HG02798 (cell line): Measurements from ENCODE around the gene COLEC12.
"Not testable (repeated sequence)": the region's sequence is repeated elsewhere in the genome, so short reads cannot be mapped to it uniquely, and the experiment has no call there.

Experiments
- ATAC-seq: cut with Tn5 transposase; IDR thresholded peaks from one replicate; pipeline ENCODE4 v1.9.1; 2021; ENCODE audit warnings: mild to moderate bottlenecking; ENCODE audit not compliant: unreplicated experiment, poor library complexity

The COLEC12 gene

DNA sequence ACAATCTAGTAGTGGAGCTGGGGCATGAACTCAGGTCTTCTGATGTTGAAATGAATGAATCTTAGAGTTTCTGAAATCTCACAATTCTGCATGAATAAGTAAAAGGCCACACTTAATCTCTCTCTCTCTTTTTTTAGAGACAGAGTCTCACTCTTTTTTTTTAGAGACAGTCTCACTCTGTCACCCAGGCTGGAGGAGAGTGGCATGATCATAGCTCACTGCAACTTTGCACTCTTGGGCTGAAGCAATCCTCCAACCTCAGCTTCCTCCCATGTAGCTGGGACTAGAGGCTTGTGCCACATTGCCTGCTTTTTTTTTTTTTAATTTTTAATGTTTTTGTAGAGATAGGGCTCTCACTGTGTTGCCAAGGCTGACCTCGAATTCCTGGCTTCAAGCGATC is 163.8 kb downstream of the COLEC12 start:
- ATAC-seq = no peak

DNA sequence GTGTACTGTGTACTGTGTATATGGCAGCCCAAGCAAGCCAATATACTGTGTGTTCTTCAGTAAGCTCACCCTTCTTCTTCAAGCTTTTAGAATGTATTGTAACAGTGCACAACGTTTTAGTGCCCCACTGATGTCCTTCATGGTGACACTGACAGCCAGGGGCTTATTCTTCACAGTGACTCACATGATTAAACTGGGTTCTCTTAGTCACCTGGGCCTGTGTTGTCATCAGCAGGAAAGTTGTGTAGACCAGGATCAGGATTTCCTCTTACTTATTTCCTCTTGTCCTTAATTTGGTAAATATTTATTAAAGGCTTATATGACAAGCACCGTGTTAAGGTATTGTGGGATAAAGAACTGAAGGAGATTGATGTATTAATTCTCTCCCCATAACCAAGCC is 164.8 kb downstream of the COLEC12 start:
- no peak for ATAC-seq

DNA sequence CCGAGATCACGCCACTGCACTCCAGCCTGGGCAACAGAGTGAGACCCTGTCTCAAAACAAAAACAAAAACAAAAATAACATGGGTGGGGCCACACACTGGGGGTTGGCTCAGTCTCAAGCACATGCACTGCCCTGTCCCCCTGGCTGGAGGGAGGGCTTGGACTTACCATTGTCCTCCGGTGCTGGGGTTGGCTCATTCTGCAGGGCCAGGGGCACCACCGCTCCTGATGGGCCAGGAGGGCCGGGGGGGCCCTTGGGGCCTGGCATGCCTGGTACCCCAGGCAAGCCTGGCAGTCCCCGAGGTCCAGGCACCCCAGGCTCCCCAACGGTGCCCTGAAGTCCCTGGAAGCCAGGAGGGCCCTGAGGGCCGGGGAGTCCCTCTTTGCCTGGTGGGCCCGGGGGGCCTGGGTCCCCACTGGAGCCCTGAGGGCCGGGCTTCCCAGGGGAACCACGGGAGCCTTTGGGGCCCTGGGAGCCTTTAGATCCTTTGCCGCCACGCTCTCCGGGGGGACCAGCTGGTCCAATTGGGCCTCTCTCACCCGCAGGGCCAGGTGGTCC is 165.8 kb downstream of the COLEC12 start:
- no peak for ATAC-seq

DNA sequence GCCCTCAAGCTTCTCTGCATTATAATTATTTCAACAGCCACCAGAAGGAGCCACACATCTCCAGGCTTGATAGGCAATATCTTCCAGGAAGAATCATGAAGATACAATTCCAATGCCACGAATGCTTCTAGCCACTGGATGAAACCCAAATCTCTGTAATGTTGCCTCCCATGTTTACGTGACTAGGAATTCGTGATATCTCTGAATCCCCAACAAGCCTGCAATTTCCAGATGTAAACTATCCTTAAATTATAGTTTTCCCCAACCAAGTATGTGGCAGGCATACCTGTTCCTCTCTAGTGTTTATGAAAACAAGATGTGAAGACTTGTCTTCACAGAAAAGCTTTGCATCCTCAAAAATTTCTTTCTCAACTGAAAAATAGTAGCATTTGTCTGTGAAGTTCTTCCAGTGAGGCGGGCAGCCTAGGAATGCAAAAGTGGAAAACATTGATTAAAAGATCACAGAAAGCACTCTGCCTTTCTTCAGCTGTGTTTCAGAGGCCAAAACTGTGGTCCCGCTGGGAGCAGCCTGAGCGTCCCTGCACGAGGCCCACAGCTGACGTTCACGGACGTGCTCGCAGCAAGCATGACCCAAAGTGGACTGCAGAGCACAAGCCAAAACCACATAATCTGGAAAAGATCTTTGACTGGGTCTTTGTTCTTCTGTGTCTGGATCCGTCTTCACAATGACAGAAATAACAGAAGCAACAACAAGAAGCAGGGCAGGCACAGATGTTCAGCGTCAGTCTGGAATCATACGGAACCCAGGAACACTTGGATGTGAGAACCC is 167.6 kb downstream of the COLEC12 start:
- ATAC-seq = no peak

DNA sequence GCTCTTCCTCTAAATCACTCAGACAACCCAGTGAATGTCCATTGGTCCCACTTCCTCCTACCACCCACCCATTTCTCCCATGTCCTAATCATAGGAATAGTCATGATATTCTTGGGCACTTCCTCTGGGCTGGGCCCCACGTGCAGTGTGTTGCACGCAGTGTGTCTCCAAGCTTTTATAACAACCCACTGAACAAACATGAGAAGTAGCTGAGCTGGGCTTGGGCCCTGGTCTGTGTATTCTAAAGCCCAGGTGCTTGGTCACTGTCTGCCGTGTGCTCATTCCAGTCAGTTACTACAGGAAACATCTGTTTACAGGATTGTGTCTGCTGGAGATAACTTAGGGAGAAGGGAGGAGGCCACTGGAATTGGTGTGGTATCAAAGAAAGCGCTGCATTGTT is 168.5 kb downstream of the COLEC12 start:
- no peak for ATAC-seq

DNA sequence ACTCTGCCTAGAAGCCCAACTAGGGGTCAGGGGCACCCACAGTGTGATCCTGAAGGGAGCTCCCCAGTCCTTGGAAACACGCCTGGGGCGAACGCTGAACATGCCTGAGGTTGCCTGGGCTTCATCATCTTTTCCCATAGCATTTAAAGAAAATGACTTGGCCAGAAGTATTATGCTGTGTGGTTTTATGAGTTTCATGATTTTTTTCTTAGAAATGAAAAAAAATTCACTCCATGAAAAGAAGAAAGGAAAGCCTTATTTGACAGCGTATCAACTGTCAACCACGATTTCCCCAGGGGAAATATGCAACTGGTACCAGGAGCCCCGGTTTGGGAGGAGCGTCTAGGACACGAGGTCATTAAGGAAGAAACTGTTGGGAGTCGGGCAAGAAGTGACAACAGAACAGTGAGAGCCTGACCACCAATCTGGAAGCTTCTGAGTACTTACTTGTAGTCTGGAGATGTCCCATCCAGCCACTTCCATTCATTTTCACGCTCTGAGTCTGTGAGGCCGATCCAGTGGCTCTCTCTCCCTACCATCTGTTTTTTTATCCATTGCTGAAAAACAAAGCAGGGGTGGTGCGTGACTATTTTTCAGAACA is 169.2 kb downstream of the COLEC12 start:
- ATAC-seq = no peak

DNA sequence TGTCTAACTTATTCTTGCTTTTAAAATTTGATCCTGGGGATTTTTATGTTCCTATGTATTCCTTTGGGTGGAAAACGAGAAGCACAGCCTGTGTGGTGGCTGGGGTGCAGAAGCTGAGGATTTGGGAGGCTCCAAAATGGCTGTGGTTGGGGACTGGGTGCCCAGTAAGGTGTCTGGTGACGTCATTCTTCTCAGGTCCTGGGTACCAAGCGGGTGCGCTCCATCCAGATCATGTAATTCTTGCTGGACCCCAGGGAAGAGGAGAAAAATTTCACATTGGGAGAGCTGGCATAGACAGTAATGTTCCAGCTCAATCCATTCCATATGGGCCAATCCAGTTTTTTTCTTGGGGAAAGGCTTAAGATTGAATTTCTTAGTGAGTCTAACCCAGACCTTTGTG is 171.6 kb downstream of the COLEC12 start:
- ATAC-seq = no peak

DNA sequence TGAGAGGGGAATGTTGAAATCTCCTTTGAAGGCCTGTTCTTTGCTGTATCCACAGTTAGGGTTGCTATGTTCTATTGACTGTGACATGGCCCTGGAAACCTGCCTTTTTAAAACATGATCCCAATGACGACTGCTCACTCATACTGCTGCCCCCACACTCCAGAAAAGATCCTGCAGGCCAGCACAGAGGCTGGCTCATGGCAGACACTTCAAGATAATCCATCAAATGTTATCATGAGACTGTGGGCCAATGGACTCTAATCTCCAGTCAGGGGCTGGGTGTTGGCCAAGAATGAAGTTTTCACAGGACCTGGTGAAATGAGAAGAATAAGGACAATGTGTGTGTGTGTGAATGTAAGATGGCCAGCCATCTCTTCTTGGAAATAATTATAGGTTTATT is 173.7 kb downstream of the COLEC12 start:
- no peak for ATAC-seq

DNA sequence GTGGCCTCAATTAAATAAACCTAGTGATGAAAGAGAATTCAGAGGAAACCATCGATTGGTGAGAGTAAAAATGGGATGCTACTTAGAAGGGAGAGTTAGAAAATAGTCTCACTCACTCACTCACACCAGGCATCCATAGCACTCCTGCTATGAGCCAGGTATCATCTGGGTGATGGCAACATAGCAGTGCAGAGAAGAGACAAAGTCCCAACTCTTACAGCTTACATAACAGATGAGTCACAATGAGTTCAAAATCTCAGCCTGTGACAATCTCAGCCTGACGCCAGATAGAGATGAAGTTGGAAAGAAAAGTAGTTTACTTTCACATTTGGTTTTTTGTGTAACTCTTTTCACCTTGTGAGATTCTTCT is 177.3 kb downstream of the COLEC12 start:
- ATAC-seq = no peak

DNA sequence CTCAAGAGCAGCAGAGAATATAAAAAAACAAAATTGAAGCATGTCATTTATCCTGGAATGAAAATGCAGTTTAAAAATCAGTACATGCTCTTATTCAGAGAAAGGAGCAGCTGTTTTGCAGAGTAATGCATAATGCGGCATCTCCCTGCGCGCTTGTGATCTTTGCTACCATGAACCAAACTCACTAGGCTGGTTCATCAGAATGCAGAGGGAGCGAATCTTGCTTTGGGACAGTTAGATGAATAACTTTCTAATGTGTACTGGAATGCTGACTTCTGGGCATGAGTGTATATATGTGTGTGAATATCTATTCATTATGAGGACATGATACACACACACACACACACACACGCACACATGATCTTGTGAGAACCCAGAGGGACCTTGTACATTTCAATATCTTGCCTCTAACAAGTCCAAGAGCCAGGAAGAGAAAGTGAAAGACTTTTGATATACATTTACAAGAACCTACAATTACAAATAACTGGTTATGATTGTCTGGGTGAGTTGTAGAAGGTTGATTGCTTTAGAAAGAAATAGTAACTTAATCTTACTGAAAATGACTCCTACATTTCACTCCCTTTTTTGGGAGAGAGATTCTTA is 178.5 kb downstream of the COLEC12 start:
- no peak for ATAC-seq

DNA sequence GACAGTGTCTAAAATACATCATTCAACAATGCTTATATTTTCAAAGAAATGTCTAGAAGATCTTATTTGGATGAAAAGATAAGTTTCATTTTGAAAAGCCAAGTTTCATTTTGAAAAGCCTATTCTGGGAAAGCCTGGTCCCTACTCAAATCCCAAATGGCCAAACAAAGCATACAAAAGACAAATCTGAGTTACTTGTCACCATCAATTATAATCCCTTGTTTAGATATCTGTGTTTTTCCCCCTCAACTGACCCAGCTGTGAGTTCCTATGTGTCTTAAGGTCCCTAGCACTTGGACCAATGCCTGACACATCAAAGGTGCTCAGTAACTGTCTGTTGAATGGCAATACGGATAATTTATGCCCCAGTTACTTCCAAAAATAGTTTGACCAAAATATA is 180.3 kb downstream of the COLEC12 start:
- no peak for ATAC-seq

DNA sequence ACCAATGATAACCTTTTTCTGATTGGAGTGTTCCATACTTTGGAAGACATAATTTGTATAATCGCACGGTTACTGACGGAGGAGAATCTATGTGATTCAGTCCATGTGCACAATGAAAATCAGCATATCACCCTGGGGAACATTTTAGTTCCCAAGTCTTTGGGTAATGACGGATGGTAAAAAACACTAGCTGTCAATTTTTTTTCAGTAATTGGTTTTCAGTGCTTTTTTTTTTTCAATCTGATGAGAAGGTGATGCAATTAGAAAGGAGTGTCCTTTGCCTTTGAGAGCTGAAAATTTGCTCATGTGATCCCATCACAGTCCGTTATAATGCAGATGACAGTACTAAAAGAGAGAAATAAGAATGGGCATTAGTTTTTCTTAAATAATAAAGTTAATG is 180.8 kb downstream of the COLEC12 start:
- no peak for ATAC-seq

DNA sequence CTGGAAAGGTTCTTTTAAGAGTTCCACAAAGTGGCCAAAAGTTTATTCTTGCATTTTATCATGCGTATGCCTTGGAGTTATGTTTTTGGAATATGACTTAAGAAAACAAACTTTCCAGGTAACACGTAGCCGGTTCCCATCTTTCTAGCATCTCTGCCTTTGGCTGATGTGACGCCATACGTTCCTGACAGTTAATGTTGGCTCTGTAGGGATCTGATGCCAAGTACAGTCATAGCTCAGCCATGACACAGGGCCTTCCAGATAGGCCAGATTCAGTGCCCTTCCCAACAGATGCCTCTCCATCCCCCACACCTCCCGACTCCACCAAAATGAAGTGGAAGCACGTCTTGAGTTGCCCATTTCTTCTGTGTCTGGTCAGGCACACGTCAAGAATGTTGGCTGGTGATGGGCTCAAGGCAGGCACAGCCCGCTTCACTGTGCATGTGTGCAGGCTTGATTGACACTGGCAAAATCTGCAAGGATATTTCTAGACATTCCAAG is 181.7 kb downstream of the COLEC12 start:
- ATAC-seq = no peak

DNA sequence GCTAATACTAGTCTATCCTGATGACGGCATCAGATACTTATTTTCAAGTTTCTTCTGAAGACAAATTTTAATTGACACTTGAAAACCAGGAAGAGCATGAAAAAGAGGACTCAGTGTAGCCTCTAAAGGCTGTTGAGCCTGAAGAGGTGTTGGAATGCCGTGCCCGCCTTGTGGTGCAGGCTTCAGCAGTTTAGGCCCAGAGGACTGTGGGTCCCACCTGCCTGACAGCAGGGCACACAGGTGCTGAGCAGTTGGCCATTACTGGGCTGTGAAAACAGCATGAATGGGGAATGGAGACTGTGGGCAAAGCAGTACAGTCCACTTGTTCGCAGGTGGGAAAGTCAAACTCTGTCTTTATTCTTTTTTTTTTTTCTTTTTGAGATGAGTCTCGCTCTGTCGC is 182.9 kb downstream of the COLEC12 start:
- no peak for ATAC-seq

DNA sequence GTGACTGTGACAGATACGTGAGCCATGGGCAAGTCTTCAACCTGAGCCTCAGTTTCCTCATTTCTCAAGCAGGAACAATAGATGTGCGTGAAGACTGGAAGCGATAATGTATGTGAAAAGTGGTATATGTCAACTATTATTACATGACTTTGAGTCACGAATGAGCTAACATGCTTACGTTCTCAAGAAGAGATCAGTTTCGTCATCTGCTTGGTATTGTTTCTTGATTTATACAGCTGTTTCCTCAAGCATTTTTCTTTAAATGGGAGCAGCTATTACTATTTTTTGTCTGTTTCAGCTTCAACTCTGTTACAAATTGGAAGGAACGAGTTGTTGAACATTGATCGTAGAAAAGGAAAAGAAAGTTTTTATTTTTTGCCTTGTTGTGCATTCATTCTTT is 184.1 kb downstream of the COLEC12 start:
- no peak for ATAC-seq

DNA sequence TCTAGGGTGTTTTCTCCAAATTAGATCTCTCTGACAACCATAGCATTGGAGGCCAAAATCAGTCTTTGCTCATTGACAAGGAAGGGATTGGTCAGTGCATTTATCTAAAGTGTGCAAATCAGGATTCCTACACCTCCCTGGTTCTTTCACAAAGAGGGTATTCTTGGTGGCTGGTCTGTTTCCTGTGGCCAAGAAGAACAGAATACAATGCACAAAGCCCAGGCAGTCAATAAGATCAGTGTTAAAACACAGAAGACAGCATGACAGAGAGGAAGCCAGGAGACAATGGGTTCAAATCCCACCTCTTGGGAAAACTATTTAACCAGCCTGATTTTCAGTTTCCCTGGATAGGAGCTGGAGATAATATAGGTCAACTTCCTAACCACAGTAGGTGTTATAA is 186.6 kb downstream of the COLEC12 start:
- no peak for ATAC-seq

DNA sequence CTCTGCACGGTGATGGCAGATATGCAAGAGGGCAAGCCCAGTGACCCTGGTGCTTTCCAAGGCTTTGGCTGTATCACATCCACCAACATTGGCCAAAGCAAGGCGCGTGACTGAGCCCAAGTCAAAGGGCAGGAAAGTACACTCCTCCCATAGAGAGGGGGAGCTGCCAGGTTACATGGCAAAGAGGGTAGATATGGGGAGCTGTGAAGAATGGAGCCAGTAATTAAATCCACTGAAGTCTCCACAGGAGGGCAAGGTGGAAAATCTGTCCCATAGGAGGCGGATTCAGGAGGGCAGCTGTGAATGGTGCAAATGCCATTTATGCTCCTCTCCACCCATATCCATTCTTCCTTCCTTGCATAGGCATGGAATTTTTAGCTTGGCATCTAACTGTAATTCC is 188.1 kb downstream of the COLEC12 start:
- no peak for ATAC-seq

DNA sequence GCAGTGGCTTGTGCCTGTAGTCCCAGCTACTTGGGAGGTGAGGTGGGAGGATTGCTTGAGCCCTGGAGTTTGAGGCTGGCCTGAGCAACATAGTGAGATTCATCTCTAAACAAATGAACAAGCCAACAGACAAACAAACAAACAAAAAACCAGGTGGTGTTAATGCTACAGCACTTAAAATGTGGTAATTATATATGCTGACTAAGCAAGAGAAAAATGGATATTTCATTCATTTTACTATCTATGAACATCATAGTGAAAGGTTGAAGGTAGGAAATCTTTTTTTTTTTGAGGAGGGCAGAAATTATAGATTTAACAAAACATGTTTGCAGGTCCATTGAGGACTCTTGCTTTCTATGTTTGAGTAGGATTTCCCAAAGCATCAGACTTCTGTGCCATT is 190.5 kb downstream of the COLEC12 start:
- no peak for ATAC-seq

DNA sequence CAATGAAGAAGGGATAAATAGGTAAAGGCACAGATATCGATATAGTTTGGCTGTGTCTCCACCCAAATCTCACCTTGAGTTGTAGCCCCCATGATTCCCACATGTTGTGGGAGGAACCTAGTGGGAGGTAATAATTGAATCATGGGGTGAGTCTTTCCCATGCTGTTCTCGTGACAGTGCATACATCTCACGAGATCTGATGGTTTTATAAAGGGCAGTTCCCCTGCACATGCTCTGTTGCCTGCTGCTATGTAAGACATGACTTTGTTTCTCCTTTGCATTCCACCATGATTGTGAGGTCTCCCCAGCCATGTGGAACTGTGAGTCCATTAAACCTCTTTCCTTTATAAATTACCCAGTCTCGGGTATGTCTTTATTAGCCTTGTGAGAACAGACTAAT is 192.4 kb downstream of the COLEC12 start:
- not testable (repeated sequence) for ATAC-seq

DNA sequence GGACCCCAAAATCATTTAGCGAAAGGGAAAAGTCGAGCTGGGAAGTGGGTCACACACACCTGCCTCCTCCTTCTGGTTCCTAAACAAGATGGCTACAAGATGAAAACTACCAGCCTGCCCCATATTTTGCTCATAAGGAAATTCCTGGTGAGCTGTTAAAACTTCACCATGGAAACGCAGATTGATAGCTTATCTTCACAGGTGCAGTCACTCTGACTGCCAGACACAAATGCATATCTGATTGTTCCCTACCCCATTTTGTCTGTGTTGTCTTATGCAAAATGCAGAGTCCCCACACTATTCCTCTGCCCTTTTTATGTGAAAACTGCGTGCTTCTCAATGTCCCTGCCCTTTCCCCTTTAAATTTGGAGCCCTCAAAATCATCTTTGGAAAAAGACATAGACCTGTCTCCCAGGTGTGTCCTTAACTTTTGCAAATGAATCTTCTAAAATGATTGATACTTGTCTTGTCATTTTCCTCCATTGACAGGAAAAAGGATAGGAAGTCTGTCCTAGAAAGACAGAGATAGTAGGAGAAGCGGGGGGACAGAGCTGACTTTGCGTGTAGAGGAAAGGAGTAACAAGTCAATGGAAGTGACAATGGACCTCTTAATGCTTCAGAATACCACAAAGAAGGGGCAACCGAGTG is 193.8 kb downstream of the COLEC12 start:
- ATAC-seq = no peak

DNA sequence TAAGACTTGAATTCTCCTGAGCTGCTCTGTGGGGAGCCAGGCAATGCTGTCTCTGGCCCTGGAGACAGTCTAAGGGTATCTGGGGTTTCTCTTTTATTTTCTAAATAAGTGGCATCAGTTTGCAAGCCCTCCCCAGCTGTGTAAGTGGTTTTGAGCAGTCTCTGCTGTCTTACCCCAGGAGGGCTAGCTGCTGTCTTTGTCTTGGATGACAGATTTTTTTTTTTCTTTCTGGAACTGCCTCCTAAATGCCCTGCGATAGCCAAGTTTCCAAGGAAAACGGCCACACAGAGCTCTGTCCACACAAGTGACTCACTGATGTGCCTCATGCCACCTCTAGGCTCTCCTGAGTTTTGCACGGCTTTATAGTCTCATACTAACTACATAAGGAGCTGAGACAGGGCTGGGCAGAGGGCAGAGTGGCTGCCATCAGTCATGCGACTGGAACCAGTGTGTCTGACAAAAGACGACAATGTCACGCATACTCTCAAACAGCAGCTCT is 195.4 kb downstream of the COLEC12 start:
- ATAC-seq = no peak
